Fibroblast of peridontal ligament (primary cell): ENCODE measurements around the gene CCDC85C.

Experiments used
- DNase-seq: peaks from one replicate; pipeline ENCODE4 v3.0.0-alpha.2; 2010; ENCODE audit errors: extremely low read depth

CCDC85C gene

DNA sequence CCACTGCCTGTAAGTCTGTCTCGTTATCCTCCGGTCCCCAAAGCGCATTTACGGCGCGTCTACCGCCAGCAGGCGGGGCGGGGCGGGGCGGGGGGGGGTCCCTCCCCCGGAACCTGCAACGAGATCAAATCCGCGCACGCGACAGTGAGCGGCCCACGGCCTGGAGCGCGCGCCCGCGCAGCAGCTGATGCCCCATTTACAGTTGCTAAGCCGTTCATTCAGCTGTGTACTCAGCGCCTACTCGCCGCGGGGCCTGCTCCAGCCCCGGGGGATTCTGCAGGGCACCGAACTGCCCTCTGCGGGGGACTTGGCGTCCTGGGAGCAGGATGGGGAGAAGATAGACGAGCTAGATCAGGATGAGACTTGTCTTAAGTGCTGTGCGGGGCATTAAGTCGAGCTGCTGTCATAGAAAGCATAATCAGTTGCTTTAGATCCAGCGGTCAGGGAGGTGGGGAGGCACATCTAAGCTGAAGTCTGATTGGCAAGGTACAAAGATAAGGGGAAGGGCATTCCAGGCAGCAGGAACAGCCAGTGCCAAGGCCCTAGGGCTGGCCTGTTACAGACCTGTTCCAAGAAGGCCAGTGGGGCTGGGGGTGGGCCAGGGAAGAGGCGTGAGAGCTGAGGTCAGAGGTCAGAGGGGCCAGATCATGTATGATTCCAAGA, 1.4 kb upstream of the CCDC85C start:
- DNase-seq: no peak

DNA sequence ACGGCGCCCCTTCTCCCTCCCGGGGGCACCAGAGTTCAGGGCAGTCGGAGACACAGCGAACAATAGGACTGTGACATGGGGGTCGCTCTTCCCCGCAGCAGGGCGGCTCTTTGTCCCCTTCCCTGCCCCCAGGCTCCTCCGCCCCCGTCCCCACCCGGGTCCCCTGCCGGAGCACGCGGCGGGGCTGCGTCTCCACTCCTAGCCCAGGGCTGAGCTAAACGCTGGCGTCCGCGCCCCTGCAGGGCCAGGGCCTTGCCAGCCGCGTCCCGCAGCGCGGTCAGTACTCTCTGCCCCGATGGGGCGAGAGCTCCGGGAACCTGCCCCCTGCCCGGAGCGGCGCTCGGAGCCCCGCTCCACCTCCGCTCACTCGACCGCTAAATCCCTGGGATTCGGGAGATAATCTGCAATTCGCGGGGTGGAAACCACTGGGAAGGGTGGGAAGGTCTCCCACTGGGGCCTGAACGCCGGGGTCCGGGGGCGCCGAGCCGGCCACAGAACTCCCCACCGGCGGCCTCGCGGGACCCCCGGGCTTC, 825 bp upstream of the CCDC85C start:
- no peak for DNase-seq

DNA sequence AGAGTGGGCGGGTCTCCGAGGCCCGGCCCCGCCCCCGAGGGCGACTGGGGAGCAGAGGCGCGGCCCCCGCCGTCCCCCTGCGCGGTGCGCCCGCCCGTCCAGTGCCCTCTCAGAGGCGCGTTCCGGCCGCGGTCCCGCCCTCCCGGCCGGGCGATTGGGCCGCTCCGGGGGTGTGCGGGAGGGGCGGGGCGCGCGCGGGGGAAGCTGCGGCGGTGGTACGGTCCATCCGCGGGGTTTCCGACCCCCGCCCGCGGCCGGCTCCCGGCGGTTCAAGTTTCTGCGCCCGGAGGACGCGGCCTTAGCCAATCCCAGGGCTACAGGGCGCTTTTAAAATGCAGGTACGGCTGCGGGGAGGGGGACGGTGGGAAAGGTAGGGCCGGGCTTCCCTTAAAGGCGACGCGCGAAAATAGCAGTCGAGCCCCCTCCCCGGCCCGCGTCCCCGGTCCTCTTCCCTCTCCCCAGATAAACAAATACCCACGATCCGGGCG, 315 bp upstream of the CCDC85C start:
- peak; percentile 87 for DNase-seq

DNA sequence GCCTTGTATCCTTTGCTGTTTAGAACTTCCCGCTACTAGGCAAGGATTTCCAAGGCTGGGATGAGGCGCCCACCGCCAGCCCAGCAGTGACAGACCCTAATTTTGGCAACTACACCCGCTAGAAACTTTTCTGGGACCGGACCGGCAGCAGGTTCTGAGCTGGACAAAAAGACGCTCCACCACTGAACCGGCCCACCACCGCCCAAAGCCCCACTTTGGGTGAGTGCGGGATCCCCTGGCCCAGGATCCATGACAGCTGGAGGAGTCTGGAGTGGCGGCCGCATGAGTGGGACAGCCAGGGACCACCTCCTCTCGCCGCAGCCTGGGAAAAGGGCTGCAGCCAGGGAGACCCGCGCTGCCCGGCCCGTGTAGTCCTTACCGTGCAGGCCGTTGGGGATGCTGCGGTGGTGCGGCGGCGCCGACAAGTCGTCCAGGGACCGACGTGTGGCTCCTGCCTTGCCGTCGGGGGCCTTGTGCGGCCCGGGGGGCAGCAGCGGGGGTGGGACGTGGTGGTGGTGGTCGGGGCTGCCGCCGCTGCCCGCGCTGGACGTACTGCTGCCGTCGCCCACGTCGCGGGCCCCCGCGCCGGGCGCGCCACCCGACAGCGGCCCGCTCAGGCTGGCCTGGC, 1.1 kb downstream of the CCDC85C start:
- no peak for DNase-seq

DNA sequence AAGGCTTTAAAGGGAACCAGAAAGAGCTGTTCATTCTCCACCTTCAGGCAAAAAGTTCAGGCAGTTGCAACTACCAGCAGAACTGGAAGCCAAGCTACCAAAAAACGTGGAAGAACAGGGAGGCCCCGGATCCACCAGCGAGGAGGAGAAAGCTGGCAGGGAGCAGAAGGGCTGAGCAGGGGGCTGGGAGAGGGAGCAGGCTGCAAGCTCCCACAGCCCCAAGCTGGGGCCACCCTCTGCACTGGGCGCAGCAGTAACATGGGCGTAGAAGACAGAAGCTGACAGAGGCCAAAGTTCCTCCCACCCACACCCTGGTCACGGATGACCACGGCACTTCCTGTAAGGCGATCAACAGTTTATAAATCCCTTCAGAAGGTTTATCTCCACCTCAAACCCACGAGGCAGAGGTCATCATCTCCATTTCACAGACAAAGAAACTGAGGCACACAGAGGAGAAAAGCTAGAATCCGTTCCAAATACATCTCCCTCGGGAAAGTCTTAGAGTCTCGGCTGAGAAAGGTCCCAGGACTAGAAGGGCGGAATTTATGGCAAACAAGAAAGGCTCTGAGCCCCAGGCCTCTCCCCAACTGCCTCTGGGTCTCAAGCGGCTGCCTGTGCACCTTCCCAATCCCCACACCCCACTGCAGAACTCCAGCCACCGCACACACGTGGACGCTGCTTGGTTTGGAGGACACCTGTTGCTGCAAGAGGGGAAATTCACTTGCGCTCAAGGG, 1.8 kb downstream of the CCDC85C start:
- no peak for DNase-seq

DNA sequence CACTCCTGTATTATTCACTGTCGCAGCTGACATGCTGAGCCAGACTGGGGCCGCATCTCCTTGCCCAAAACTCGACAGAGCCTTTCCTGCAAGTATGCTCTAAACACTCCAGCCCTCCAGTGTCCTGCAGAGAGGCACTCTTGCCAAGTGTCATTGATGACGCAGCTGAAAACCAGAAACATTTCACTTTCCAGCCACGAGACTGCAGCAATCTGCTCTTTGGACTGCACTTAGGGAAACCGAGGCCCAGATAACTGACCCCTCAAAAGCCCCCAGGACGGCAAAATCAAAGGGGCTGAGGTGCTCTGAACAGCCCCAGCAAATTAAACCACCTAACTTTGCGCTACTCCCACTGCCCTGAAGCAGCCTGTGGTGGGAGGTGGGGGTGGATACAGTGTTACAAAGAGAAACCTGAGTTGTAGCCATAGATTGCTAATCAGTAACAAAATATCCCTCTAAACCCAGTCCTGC, 2.6 kb downstream of the CCDC85C start:
- DNase-seq: peak; percentile 55

DNA sequence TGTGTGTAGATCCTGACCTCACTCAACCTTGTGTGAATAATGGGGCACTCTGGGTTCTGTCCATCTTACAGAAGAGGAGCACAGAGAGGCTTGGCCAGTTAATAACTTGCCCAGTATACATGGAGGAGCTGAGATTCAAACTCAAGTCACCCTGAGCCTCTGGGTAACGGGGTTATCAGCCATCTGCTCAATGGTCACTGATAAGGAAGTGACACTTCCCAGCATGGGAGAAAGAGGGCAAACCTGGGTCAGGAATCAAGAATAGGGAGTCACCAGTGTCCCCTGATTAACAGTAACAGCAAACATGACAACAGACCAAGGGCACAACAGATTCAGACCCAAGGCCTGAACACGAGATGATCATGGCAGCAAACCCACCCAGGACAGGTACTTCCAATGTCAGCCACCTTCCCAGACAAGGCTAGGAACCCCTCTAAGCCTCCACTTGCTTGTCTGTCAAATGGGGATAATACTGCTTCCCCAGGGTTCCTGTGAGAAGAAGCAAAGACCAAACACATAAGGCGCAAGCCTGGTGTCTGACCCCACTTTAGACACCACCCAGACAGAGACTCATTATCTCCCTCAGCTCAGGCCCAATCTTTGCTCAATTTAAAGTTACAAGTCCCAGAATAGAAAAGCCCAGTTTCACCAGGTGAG, 3.6 kb downstream of the CCDC85C start:
- DNase-seq: no peak

DNA sequence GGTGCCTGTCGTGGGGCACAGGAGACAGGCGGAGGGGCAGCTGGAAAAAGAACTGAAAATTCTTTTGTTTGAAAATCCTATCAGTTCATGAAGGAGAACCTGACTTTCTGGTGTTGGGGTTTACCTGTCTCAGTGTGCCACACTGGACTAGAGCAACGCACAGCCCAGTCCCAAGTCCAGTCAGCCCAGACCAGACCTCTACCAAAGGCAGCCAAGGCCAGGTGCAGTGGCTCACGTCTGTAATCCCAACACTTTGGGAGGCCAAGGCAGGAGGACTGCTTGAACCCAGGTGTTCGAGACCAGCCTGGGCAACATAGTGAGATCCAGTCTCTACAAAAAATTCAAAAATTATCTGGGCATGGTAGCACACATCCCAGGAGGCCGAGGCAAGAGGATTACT, 4.6 kb downstream of the CCDC85C start:
- DNase-seq: no peak

DNA sequence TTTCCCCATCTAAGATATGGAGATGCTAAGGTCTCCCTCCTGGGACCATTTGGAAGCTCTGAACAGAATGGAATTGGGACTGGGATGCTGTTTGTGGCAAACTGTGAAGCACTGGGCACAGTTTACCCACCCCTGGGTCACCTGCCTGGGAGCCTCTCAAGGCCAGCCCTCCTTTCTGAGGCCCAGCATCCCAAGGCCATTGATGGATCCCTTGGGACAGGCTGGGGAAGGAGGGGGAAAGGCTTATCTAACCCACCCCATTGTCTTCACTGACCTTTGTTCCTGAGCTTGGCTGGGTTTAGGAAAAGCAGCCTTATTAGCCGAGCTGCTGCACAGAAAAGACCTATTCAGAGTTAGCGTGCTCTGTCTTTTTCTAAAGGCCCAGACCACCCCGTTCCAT, 5.2 kb downstream of the CCDC85C start:
- DNase-seq: no peak

DNA sequence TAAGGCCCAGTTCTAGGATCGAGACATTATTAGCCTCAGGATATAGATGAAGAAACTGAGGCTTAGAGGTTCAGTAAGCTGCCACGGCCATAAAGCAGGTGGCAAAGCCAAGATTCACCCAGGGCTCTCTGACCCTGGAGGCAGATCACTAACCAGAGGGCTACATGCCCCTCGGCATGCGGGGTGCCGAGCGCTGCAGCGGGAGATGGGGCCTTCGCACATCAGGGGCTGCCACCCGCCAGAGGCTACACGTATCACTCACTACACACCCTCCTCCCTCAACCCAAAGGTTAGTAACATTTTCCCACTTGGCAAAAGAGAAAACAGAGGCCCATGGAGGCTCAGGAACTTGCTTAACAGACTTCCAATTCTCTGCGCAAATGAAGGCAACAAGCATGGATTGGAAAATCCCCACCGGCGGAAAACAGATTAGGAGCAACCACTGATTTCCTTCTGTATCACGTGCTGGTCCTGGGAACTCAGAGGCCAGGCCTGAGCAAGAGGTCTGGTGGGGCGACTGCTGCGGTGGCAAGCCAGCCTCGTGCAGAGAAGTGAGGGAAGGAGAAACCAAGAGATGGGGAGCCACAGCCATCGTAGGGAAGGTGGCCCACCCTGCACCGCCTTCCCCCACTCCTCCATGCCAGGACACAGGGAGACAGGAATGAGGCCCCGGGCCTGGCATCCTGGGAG, 6.0 kb downstream of the CCDC85C start:
- DNase-seq: no peak

DNA sequence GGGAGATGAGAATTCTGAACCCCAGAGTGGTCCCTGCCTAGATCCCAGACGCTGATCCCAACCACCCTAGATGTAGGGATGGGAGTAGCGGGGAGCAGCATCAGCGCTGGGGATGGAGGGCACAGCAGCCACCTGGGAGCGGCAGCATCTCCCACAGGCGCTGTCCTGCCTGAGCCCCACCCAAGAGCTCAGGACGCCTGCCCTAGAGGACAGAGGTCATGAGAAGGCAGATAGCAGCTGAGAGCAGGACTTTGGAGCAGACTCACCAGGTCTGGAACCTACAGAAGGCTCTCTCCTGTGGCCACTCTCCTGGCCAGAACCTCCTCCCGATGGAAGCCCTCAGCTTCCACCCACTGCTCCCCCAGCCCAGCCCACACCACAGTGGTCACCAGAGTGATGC, 7.2 kb downstream of the CCDC85C start:
- DNase-seq: no peak

DNA sequence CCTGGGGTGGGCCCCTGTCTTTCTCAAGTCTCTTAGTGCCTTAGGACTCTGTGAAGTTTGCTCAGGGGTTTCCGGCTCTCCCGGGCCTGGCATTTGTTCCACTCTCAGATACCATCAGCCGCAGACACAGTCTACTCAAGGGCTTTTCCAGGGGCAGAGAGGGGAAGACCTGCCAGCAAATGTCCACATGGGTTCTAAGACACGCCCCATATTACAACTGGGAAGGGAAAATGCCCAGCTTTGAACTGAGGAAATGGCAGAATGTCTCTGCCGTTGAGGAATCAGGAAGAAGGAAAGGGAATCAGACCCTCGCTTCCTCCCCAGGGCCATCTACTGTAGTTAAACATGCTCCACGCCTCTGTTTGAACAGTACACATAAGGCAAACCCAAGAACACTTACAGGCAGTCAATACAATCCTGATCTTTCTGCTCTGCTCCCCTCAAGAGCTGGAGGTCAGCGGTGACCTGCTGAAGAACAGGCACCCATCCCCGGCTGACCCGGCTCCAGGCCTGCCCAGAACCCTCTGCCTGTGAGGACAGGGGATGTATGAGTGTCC, 7.9 kb downstream of the CCDC85C start:
- no peak for DNase-seq

DNA sequence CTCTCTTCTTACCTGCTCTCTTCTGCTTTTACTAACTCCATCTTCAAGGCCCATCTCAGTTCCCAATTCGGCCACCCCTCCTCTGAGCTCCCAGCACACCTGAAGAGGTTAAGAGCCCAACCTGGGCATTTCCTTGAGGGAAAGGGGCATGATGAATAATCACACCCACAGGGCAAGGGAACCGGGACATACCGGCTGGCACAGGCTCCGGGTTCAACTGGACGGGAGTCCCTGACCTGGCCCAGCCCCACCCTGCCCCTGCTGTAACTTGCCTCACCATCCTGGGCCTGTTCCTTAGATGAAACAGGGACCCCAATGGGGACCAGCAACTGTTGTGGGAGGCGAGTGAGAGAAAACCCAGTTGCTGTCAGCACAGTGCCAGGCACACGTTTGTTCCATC, 8.5 kb downstream of the CCDC85C start:
- DNase-seq: no peak

DNA sequence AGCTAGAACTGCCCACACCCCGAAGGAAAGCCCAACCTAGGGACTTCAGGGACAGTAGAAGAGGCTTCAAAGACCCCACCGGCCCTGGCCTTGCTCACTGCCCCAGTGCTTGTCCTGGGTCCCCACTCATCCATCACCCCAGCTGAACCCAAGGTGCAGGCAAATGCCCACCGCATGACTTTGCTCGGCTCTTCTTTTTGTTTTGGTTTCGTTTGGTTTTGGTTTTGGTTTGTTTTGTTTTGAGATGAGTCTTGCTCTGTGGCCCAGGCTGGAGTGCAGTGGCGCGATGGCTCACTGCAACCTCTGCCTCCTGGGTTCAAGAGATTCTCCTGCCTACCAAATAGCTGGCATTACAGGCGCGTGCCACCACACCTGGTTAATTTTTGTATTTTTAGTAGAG, 9.0 kb downstream of the CCDC85C start:
- no peak for DNase-seq

DNA sequence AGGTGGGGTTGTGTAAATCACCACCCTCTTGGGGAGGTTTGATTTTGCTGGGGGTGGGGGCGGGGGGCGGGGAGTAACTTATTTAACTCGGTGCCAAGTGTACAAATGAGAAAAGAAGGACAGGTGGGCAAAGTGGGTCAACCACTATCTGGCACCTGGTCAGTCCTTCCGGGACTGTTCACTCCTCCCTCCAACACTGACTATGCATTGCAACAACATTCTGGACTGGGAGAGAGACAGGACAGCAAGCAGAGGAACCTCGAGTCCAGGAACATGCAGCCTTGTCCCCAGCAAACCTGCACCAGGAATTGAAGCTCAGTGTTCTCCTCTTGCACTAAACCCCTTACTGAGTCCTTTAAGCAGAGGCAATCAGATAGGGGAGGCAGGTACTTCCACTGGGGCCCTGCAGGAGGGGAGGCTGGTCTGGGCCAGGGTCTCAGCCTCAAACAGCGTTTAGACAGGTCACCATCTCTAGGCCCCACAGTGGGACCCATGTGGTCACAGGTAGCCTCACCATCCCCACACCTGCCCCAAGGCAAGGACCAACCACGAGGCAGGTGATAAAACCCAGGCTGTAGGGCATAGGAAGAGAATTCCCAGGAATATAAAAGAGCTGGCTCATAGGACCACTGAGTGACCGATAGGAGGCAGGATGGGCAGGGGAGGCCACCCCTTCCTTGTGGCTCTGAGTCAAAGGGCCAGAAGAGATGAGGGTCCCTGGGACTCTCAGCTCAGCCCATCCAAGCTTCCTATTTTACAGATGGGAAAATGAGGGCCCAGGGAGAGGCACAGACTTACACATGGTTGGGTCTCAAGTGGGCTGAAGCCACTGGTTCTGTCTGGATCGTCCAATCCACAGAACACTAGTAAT, 9.8 kb downstream of the CCDC85C start:
- DNase-seq: no peak

DNA sequence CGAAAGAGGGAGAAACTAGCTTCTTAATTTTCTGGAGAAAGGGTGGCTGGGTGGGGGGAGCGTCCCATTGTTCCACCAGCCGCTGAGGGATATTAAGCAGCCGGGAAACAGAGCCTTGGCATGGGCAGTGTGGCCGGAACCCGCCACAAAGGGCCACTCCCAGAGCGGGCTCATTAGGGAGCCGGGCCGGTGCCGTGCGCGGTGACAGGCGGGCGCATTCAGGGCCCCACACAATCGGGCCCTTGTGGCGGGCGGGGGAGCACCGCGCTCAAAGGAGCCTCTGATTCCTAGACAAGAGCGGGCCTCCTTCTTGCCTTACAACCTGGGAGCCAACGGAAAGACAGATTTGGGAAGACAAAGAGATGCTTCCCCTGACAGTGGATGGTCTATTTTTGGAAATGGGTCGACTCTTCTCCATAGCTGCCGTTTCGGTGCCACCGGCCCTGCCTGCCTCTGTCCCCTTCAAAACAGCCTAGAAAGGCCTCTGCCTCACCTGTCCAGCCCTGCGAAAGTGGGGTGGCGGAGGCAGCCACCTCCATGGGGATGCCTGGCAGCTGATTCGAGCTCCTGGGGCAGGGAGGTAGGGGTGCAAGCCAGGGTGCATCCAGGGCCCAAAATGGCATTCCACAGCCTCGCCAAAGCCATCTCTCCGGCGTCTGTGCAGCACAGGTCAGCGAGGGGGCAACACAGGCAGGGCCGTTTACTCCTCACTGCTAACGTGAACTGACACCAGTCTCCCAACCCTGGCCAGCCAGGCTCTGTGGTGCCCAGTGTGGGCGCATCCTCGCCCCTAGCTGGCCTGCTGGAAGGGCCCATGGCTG, 10.9 kb downstream of the CCDC85C start:
- no peak for DNase-seq

DNA sequence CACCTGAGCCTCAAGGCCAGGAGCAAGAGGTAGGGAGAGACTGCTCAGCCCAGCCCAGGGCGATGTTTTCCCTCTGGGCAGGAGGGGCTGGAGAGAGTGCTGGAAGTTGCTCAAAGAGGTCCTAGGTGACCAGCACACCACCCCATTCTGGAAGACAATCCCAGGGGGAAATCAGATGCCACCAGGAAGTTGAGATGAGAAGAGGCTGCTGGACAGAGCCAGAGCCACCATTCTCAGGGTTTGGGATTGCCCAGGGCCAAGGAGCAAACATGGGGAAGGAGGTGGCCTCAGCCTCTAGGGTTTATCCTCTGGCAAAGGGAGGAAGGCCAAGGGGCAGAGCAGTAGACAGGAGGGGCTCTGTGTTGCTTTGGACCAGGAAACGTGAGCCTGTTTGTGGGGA, 11.6 kb downstream of the CCDC85C start:
- DNase-seq: no peak

DNA sequence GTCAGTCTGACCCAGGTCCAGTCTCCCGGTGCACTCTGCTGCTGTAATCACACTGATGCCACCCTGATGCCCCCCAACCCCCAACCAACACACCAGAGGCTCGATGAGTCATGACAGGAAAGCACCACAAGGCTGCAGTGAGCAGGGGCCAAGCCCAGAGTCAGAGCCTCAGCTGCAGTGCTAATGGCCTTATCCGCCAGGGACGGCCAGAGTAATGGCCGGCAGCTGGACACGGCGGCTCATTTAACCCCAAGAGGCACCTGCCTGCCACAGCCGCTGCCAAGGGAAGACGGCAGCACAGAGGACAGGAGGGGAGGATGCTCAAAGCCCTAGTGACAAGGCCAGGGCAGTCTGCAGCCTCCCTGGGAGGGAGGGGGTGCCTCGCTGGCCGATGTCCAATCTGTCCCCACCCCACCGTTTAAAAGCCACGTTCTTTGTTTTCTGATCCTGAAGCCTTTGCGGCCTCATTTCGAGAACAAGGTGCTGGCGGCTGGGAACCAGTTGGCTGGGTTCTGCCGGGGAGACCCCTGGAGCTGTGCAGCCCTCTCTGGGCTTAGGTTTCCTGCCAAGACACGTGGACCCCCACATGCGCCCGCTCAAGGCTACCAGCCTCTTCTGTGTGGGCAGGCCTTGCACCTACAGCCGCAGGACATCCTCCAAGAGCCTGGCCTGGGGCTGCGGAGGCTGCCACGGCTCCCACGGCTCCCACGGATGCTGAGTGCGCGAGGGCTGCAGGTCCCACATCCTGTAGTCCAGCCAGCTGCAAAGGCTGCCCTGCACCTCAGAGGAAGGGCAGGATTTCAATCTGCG, 13.1 kb downstream of the CCDC85C start:
- no peak for DNase-seq
